Measurements from ENCODE around the gene ALDH8A1. TPM values are rescaled to one million over a fixed set of nuclear protein-coding genes. Genes with fewer than 3 reads are reported as not detected.
"Not testable (repeated sequence)": the region's sequence is repeated elsewhere in the genome, so short reads cannot be mapped to it uniquely, and the experiment has no call there.

Gene ALDH8A1
- total and polyA plus RNA-seq, 10 donors, result 0.52 to 5.7 (median 1.1) TPM

DNA sequence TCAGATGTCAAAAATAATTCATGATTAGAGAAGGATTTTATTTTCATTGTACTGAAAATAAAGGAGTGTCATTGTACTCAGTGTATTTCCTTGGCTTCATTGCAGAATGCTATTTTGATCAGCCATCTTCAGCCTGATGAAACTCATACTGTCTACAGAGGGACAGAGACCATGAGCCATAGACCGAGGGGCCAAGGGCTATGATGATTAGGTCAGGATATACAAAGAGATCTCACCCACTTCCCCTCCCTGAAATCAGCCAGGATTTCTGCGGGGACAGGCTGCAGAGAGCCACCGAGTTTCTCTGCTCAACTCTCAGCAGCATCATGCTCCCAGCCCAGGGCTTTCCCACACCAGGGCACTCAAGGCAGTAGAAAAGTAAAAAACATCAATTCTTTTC lies 47.0 kb downstream of the ALDH8A1 start:
- Histone ChIP-seq H3K27ac (peak overlapping the region in 1 of 8 donors; percentile 54), H3K27me3 (replicated peaks in 1 of 7) (no peaks in the 10 kb centered on the region), H3K36me3 (no peaks in the 10 kb centered on the region), H3K4me1 (peaks cover 0 to 14% (median 0%) of the 10 kb centered on the region in 6 donors), H3K9me3 (no peaks in the 10 kb centered on the region), H3K4me3 (no peak overlapping the region)
- 48 to 89% (median 56%) methylated on average over 2 to 3 of the region's 3 CpGs for WGBS, 5 donors
- intact Hi-C loops (cut with DNase I; ENCODE audit: low total_unique reads), result no loop called here
- no peak for DNase-seq
- TF ChIP-seq, protein P1, sequence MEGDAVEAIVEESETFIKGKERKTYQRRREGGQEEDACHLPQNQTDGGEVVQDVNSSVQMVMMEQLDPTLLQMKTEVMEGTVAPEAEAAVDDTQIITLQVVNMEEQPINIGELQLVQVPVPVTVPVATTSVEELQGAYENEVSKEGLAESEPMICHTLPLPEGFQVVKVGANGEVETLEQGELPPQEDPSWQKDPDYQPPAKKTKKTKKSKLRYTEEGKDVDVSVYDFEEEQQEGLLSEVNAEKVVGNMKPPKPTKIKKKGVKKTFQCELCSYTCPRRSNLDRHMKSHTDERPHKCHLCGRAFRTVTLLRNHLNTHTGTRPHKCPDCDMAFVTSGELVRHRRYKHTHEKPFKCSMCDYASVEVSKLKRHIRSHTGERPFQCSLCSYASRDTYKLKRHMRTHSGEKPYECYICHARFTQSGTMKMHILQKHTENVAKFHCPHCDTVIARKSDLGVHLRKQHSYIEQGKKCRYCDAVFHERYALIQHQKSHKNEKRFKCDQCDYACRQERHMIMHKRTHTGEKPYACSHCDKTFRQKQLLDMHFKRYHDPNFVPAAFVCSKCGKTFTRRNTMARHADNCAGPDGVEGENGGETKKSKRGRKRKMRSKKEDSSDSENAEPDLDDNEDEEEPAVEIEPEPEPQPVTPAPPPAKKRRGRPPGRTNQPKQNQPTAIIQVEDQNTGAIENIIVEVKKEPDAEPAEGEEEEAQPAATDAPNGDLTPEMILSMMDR (IDR thresholded peaks at IDR 0.05 in 8 of 11, conservative IDR thresholded peaks at IDR 0.05 in 3 of 11), result no peak
- TF ChIP-seq POLR2AphosphoS5 (IDR thresholded peaks at IDR 0.05) (no peak), POLR2A (IDR thresholded peaks at IDR 0.05) (no peak)

DNA sequence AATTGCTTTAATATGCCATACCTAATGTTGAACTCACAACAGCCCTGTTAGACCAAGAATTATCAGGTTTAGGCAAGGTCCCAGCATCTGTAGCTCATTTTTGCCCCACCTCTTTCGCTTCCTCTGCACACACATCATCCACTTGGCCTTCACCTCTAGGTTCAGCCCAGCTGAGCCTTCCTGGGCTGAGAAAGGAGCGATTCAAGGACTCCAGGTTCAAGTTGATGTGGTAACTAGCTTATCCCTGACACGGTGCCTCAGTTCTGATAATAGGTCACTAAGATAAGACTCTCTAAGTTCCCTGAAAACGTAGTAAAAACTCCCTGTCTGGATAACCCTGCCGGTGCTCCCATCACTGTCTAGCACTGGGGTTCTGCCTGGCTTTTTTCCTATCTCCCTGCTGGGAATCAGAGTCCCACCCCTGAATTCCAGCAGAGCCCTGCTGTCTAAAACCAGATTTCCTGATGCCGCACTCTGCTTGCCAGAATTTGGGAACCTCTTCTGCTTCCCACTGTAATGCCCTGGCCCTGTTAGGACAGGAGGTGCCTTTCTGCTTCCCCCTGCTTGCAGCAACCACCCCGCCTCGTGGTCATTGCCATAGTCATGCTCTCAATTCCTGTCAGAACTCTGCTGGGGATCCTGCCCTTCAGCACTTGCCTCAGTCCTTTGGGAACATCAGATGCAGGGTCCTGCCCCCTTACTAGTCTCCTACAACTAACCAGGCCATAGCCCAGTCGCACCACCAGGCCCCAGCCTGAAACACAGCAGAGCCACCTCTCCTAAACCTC lies 47.6 kb downstream of the ALDH8A1 start:
- Histone ChIP-seq H3K4me3 (no peak overlapping the region), H3K4me1 (peaks cover 0 to 14% (median 0%) of the 10 kb centered on the region in 6 donors), H3K9me3 (no peaks in the 10 kb centered on the region), H3K36me3 (no peaks in the 10 kb centered on the region), H3K27me3 (replicated peaks in 1 of 7) (no peaks in the 10 kb centered on the region), H3K27ac (peak overlapping the region in 1 of 8 donors; percentile 54)
- WGBS, 5 donors, result 56 to 89% (median 73%) methylated on average over 9 of the region's 9 CpGs
- no peak for DNase-seq
- intact Hi-C loops (cut with DNase I; ENCODE audit: low total_unique reads), result no loop called here
- no peak for TF ChIP-seq POLR2AphosphoS5 (IDR thresholded peaks at IDR 0.05)
- no peak for TF ChIP-seq POLR2A (IDR thresholded peaks at IDR 0.05)
- TF ChIP-seq, protein P1 (IDR thresholded peaks at IDR 0.05 in 8 of 11, conservative IDR thresholded peaks at IDR 0.05 in 3 of 11), result no peak

DNA sequence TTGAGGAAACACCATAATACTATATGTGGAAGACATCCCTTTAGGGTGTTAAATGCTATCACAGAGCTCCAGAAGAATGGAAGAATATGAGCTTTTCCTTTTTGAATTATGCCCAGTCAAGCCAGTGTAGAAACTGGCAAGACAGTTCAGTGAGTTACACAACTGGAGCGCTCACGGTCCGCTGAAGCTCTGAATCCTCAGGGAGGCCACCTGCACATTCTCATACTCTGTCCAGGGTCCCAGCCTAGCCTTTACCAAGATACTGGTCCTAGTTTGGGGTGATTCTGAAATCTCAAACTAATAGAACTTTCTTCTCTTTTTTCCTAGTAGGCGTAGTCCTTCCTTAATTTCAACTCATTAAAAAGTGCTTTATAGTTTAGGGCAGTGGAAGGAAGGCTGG lies 51.3 kb downstream of the ALDH8A1 start:
- intact Hi-C loops (cut with DNase I; ENCODE audit: low total_unique reads), result no loop called here
- Histone ChIP-seq H3K4me1 (peaks cover 0 to 14% (median 0%) of the 10 kb centered on the region in 6 donors), H3K4me3 (no peak overlapping the region), H3K36me3 (no peaks in the 10 kb centered on the region), H3K27ac (no peak overlapping the region), H3K9me3 (no peaks in the 10 kb centered on the region), H3K27me3 (replicated peaks in 1 of 7) (no peaks in the 10 kb centered on the region)
- WGBS, 5 donors, result 89 to 93% (median 91%) methylated on average over 4 of the region's 4 CpGs
- DNase-seq, result no peak
- no peak for TF ChIP-seq POLR2AphosphoS5 (IDR thresholded peaks at IDR 0.05)

DNA sequence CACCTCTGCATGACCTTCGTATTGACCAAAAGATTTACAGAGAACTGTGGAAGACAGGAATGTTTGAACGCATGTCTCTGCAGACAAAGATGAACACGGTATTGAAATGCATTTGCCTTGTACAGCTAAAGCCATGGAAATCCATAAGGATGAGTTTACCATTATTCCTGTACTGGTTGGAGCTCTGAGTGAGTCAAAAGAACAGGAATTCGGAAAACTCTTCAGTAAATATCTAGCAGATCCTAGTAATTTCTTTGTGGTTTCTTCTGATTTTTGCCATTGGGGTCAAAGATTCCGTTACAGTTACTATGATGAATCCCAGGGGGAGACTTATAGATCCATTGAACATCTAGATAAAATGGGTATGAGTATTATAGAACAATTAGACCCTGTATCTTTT lies 51.7 kb downstream of the ALDH8A1 start:
- peaks cover 0 to 13% (median 0%) of the 10 kb centered on the region in 6 donors for H3K4me1 ChIP-seq
- intact Hi-C loops (cut with DNase I; ENCODE audit: low total_unique reads); H3K4me3 ChIP-seq; H3K27ac ChIP-seq; DNase-seq; H3K27me3 ChIP-seq (replicated peaks in 1 of 7); H3K9me3 ChIP-seq; H3K36me3 ChIP-seq: not testable (repeated sequence)
- WGBS, 5 donors, result 89 to 93% (median 93%) methylated on average over 5 of the region's 5 CpGs

DNA sequence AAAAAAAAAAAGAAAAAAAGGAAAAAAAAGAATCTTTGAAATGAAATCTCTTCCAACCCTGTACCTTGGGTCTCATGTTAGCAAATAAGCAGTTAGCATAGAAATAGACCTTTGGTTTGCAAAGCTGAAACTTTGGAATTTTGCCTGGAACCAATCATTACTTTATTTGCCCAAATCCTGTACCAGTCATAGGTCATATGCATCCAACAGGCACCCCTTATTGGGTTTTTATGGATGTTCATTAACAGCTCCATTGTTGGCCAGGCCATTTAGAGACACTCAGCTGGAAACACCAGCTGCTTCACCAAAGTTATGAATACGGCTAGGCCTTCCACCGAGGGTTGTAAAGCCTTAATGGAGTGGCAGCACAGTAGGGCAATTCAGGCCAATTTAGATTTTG lies 53.0 kb downstream of the ALDH8A1 start:
- H3K9me3 ChIP-seq, result peaks cover 0 to 10% (median 1%) of the 10 kb centered on the region in 8 donors
- no peak for DNase-seq
- intact Hi-C loops (cut with DNase I; ENCODE audit: low total_unique reads), result no loop called here
- no peaks in the 10 kb centered on the region for H3K36me3 ChIP-seq
- H3K4me3 ChIP-seq, result no peak overlapping the region
- no peak overlapping the region for H3K27ac ChIP-seq
- WGBS, 5 donors, result 90 to 97% (median 93%) methylated on average over 2 of the region's 2 CpGs
- TF ChIP-seq POLR2AphosphoS5 (IDR thresholded peaks at IDR 0.05) (no peak), POLR2A (IDR thresholded peaks at IDR 0.05) (no peak)
- TF ChIP-seq, protein P1 (IDR thresholded peaks at IDR 0.05 in 8 of 11, conservative IDR thresholded peaks at IDR 0.05 in 3 of 11), result no peak
- no peaks in the 10 kb centered on the region for H3K27me3 ChIP-seq (replicated peaks in 1 of 7)
- peaks cover 0 to under 1% (median 0%) of the 10 kb centered on the region in 6 donors for H3K4me1 ChIP-seq
